DOHH2 (cell line): ENCODE results near the gene GRM4.
A peak's percentile ranks its signal among the peaks of the same experiment; 100 is the strongest.

Source experiments
- H3F3A ChIP-seq: fragments of 200-600 bp; sonication (generic), shearing (Covaris generic); 2 replicates; pipeline ENCODE4 v1.6.0; 2016; ENCODE audit warnings: antibody characterized with exemption, mild to moderate bottlenecking; ENCODE audit not compliant: control insufficient read depth, insufficient read depth
- H3K27ac ChIP-seq: fragments of 200-600 bp; sonication (generic); 2 replicates; pipeline ENCODE4 v1.5.1; 2014; ENCODE audit warnings: low read depth, mild to moderate bottlenecking, low read length, moderate library complexity
- H3K27me3 ChIP-seq: fragments of 200-600 bp; sonication (generic); 2 replicates; pipeline ENCODE4 v1.6.1; 2014; ENCODE audit warnings: mild to moderate bottlenecking, low read length, mixed read lengths; ENCODE audit not compliant: control insufficient read depth
- H3K36me3 ChIP-seq: fragments of 200-600 bp; sonication (generic); 2 replicates; pipeline ENCODE4 v1.6.1; 2014; ENCODE audit warnings: mild to moderate bottlenecking, low read length, moderate library complexity, mixed read lengths; ENCODE audit not compliant: control insufficient read depth
- H3K4me1 ChIP-seq: fragments of 200-600 bp; sonication (generic); 2 replicates; pipeline ENCODE4 v1.6.1; 2014; ENCODE audit warnings: mild to moderate bottlenecking, low read length, mixed read lengths; ENCODE audit not compliant: control insufficient read depth
- H3K4me2 ChIP-seq: fragments of 200-600 bp; sonication (generic); 2 replicates; pipeline ENCODE4 v1.6.0; 2014; ENCODE audit warnings: mild to moderate bottlenecking, low read length, moderate library complexity
- H3K4me3 ChIP-seq: fragments of 200-600 bp; sonication (generic); 2 replicates; pipeline ENCODE4 v1.5.1; 2014; ENCODE audit warnings: mild to moderate bottlenecking, low read length, mixed read lengths
- H3K79me2 ChIP-seq: fragments of 200-600 bp; sonication (generic); 2 replicates; pipeline ENCODE4 v1.6.1; 2014; ENCODE audit warnings: mild to moderate bottlenecking, low read length, mixed read lengths; ENCODE audit not compliant: control insufficient read depth
- H3K9me2 ChIP-seq: fragments of 200-600 bp; sonication (generic); replicated peaks from 2 replicates; pipeline ENCODE4 v1.6.1; 2014; ENCODE audit warnings: mild to moderate bottlenecking, low read length, mixed read lengths; ENCODE audit not compliant: control insufficient read depth
- H3K9me3 ChIP-seq: fragments of 200-600 bp; sonication (generic); 2 replicates; pipeline ENCODE4 v1.6.1; 2014; ENCODE audit warnings: antibody characterized with exemption, low read length, mixed read lengths; ENCODE audit not compliant: control insufficient read depth, insufficient read depth
- H4K20me1 ChIP-seq: fragments of 200-600 bp; sonication (generic); 2 replicates; pipeline ENCODE4 v1.6.0; 2014; ENCODE audit warnings: low read depth, mild to moderate bottlenecking, antibody characterized with exemption, low read length, moderate library complexity; ENCODE audit not compliant: control insufficient read depth, insufficient read depth
- CTCF ChIP-seq: fragments of 200-600 bp; sonication (generic); IDR thresholded peaks from one replicate; pipeline ENCODE4 v1.5.1; 2014; ENCODE audit warnings: antibody characterized with exemption, mild to moderate bottlenecking, low read depth, low read length; ENCODE audit not compliant: poor library complexity, severe bottlenecking
- EZH2phosphoT487 ChIP-seq: fragments of 200-600 bp; sonication (generic); IDR thresholded peaks from 2 replicates; pipeline ENCODE4 v1.6.1; 2017; ENCODE audit warnings: borderline replicate concordance, mild to moderate bottlenecking, antibody characterized with exemption, low read length, moderate library complexity, mixed read lengths

The GRM4 gene

GRCh38 chr6:34154668-34155447 lies 9.0 kb upstream of the GRM4 start:
- TF ChIP-seq EZH2phosphoT487 (no peak), CTCF (peak; percentile 93)
- H3K4me1 ChIP-seq = peaks cover 26% of the 10 kb centered on the region
- no peaks in the 10 kb centered on the region for H3K9me3 ChIP-seq
- H3K4me3 ChIP-seq = peak overlapping the region; percentile 62
- no peaks in the 10 kb centered on the region for H3K36me3 ChIP-seq
- H3K9me2 ChIP-seq = no peaks in the 10 kb centered on the region
- H3K79me2 ChIP-seq = no peaks in the 10 kb centered on the region
- H3K4me2 ChIP-seq = peak overlapping the region; percentile 83
- H3K27me3 ChIP-seq = peaks cover 41% of the 10 kb centered on the region
- no peaks in the 10 kb centered on the region for H4K20me1 ChIP-seq
- no peak overlapping the region for H3K27ac ChIP-seq
- H3F3A ChIP-seq = no peaks in the 10 kb centered on the region

GRCh38 chr6:34152806-34153520 lies 7.1 kb upstream of the GRM4 start:
- Histone ChIP-seq H3K9me2 (no peaks in the 10 kb centered on the region), H3F3A (no peaks in the 10 kb centered on the region), H3K4me3 (no peak overlapping the region), H3K79me2 (no peaks in the 10 kb centered on the region), H3K27me3 (peaks cover 55% of the 10 kb centered on the region), H3K36me3 (no peaks in the 10 kb centered on the region), H3K4me1 (peaks cover 27% of the 10 kb centered on the region), H3K4me2 (no peak overlapping the region), H3K27ac (no peak overlapping the region), H3K9me3 (no peaks in the 10 kb centered on the region), H4K20me1 (no peaks in the 10 kb centered on the region)
- TF ChIP-seq EZH2phosphoT487 (no peak), CTCF (no peak)

- no peaks in the 10 kb centered on the region for H3K36me3 ChIP-seq
Measured at GRCh38 chr6:34152042-34152524, 6.2 kb upstream of the GRM4 start.

More at GRCh38 chr6:34152042-34152524, 6.2 kb upstream of the GRM4 start:
- no peak overlapping the region for H3K4me3 ChIP-seq
- no peaks in the 10 kb centered on the region for H3K9me2 ChIP-seq
- TF ChIP-seq CTCF (no peak), EZH2phosphoT487 (no peak)
- H3K9me3 ChIP-seq = no peaks in the 10 kb centered on the region
- H3K79me2 ChIP-seq = no peaks in the 10 kb centered on the region
- no peaks in the 10 kb centered on the region for H3F3A ChIP-seq
- peaks cover 25% of the 10 kb centered on the region for H3K4me1 ChIP-seq
- H3K27me3 ChIP-seq = peaks cover 55% of the 10 kb centered on the region
- H3K4me2 ChIP-seq = no peak overlapping the region
- H3K27ac ChIP-seq = no peak overlapping the region
- H4K20me1 ChIP-seq = no peaks in the 10 kb centered on the region
